Fibroblast of peridontal ligament (primary cell): Measurements from ENCODE around the gene PMVK.

Source experiments
- DNase-seq: peaks from one replicate; pipeline ENCODE4 v3.0.0-alpha.2; 2010; ENCODE audit errors: extremely low read depth

PMVK gene

DNA sequence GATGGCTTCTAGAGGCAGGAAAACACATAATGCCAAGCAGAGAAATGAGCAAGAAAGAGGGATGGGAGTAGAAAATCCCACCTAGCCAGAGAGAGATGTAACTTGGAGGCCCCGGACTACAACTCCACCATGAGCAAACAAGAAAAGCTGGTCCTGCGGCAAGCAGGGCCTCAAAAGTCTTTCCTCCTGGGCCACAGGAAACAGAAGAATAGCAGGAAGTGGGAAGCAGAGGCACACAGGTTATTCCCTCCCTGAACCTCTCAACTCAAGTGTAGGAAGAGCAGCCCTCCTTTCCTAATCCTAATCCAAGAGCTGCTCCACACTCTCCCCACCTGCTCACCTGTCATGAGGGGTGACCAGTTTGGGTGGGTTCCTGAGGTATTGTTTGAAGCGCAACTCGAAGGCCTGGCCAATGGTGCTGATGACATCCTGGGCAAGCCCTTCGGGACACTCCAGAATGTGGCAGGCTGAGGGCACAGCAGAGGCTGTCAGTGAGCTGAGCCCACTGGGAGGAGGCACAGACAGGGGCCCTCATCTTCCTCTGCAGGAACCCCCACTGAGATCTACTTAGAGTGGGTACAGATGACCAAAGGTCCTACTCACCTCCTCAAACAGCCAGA lies 30.9 kb upstream of the PMVK start:
- no peak for DNase-seq

DNA sequence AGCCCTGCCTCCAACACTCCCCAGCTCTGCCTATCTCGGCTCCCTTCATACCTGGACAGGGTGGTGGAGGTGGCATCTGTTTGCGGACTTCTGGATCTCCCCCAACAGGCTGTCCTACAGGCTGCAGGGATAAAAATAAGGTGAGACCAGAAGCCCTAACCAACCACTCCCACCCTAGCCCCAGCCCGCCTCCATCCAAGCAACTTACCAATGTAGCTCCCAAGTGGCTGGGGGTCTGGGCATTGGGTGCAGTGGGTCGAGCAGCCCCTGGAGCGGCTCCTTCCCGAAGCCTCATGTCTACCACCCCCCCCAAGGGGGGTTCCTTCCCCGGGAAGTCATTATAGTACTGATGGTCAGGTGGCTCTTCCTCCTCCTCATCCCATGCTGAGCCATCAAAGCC lies 29.6 kb upstream of the PMVK start:
- DNase-seq: no peak

DNA sequence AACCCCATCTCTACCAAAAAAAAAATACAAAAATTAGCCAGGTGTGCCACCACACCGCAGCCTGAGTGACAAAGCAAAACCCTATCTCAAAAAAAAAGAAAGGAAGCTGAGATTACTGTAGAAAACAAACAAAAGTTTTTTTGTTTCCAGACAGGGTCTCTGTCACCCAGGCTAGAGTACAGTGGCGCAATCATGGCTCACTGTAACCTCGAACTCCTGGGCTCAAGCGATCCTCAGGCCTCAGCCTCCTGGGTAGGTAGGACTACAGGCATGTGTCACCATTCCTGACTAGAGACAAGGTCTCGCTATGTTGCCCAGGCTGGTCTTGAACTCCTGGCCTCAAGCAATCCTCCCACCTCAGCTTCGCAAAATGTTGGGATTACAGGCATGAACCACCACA lies 27.8 kb upstream of the PMVK start:
- DNase-seq: no peak

DNA sequence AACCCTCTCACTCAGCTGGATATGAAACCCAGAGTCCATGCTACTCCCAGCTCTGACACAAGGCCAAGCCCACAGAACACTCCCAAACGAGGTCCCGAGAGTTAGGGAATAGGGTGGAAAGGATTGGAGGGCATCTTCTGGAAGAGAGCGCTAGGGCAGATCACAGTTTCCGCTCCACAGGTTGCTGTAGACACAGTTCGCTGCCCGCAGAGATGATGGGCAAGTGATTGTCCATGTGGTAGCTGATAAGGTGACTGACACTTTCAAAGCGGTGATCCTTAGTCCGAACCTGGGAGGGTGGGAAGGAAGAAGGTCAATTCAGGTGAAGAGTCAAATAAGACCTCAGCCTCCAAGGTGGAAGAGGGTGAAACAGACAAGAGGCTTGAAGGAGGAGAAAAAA lies 27.1 kb upstream of the PMVK start:
- no peak for DNase-seq

DNA sequence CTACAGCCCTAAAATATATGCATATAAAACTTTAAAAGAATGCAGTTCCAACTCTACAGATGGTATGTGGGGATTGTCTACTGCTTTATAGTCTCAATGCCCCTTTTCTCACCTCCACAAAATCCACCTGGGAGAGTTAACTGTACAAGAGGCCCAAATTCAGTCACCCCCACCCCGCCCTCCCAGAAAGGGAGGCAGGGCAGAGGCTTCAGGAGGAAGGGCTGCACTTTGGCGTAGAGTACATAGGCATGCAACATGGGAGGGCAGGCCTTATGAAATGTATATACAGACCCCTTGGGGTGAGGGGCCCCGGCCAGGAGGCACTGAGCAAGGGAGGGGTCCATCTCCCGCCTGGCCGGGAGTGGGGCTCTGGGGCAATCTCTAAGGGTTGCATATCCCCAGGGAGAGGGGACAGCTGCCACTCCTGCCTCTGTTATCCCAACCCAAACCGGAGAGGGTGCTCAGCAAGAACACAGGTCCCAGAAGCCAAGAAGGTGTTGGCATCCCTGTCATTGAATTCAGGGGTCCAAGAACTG lies 26.3 kb upstream of the PMVK start:
- no peak for DNase-seq

DNA sequence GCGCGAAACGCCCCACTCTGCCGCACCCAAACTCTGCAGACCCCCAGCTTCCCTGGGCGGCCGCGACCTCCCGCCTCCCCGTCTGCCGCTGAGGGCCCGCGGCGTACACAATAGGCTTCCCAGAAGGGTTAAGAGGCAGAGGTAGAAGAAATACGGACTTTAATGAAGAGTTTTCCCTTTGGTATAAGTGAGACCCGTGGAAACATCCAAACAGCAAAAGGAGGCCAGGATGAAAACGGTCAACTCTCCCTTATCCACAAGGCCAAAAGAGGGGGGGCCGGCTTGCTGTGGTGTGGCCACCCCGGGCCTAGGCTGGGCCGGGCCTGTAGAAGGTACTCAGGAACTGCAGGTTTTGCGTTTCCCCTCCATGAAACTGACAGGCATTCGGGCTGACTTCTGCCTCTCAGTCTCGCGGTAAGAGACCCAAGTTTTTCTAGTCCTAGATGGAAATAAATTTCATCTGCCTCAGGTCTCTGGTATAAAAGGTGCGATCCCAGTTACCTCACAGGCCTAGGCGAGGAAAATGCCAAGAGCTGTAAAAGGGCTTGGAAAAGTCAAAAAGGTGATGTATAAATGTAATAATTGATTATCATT lies 25.7 kb upstream of the PMVK start:
- DNase-seq: no peak

DNA sequence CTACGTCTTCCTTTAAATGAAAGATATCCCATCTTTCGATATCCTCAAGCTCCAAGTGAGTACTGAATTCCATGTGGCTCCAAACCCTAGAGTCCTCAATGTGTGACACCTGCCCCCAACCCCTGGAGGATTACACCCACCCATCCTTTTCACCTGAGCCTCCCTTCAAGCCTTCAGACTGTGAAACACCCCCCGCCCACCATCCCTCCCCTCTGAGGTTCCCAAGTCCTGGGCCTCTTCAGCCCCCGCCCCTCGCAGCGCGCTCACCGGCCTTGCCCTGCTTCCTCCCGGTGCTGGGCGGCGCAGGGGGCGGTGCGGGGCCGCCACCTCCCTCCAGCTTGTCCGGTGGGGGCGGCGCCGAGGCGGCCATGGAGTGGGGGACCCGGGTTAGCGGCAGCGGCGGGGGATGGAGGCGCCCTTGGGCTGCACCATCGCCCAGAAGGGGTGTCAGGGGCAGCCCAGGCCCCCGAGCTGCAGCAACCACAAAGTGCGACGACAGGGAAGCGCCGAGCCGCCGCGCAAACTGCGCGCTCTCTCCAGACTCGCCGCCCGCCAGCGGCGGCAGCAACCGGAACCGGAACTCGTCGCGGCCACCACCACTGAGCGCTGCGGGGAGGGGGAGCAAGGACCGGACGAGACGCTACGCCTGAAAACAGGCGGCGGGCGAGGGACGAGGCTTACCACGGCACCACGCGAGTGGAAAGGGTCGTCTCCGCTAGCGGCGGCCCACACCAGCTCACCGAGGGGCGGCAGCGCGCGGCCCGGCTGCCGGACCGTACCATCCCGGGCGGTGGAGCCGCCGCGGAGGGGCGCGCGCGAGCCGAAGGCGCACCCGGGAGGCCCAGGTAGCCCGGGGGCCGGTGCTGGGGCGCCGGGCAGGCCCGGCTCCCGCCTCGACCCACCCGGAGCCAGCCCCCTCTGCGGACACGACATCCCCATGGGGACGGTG lies 25.0 kb upstream of the PMVK start, which contains the start of gene PYGO2:
Gene PYGO2, minus strand, starts transcription at position 576 of the 949 bp plus-strand sequence. Its CDS starts 206 bp downstream, at position 370.
- peak; percentile 57 for DNase-seq

DNA sequence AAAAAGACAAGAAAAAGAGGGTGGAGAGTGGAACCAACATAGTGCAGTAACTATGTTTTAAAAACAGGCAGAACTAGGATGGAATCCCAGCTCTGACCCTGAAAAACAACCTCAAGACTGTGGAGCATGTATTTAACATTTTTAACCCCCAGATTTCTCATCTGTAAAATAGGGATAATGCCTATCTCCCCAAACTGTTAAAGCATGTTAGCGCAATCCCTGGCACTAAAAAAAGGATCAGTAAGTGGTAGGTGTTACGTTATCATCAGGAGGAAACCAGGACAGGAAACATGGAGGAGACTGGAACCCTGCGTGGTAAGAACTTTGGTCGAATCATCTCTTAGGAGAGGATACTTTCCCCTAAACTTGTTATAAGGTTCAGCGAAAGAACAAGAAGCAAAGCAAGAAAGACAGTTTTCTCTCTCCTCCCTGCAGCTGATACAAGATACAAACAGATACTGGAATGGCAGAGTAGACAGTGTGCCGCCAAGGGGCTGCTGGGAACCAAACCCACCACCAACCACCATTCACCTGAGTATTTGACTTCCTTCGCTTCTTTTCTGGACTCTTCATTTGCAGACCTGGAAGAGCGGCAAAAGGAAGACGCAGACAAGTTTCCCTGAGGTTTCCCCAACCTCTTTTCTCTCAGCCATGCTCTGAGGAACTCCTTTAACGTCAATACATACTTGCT lies 24.1 kb upstream of the PMVK start:
- no peak for DNase-seq

DNA sequence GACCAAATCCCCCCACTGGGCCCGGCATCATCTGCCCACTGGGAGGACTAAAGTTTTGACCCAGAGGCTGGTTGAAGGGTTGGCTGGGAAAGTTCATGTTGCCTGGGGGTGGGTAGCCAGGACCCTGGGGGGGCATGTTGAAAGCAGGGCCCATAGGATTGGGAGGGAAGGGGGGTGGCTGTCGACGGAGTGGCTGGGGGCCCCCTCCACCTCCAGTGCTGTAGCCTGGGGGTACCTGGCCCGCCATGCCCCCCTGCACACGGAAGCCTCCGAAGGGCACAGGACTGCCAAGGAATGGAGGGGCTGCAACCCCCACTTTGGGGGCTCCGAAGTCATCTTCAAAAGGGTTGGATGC lies 22.9 kb upstream of the PMVK start:
- DNase-seq: no peak

DNA sequence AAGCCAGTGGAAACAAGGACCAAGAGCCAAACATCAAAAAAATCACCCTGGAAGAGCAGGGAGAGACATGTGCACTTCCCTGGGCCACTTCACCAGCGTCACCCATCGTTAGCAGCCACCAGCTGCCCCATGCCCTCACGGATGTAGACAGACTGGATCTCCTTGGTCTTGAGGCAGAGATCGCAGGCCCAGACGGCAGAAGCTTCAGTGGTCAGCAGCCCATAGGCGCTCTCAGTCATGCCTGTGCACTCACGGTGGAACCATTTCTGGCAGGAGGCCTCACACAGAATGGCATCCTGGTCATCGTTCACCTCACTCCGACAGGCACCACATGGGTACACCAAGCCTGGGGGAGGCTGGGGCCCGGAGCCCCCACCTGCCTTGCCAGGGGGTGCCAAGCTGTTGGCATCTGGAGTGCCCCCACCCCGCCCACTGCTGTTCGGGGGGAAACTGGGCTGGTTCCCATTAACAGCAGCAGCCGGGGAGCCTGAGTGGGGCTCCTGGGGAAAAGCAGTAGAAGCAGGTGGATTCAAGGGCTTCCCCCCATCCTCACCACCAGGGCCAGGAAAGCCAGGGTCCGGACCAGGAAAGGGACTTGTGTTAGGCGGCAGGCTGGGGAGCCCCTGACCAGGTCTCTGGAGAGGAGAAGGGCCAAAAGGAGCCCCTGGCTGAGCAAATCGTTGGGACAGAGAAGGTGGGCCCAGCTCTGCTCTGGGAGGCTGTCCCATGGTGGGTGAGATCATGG lies 22.3 kb upstream of the PMVK start:
- no peak for DNase-seq

DNA sequence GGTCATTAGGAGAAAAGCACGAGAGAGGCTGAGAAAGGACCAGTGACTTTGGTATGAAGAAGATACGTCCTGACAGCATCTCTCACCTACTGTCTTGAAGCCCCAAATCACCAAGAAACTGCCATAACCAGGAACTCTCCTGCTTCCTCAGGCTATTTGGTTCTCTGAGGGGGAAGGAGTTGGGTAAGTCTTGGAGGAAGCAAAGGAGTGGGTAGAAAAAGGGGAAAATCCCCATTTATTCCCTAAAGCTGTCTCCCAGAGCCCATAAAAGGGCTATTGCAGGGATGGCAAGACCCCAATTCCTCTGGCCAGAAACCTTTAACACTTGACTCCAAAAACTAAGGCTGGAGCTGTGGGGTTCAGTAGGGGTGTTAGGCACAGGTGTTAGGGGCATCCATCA lies 21.5 kb upstream of the PMVK start:
- DNase-seq: no peak

DNA sequence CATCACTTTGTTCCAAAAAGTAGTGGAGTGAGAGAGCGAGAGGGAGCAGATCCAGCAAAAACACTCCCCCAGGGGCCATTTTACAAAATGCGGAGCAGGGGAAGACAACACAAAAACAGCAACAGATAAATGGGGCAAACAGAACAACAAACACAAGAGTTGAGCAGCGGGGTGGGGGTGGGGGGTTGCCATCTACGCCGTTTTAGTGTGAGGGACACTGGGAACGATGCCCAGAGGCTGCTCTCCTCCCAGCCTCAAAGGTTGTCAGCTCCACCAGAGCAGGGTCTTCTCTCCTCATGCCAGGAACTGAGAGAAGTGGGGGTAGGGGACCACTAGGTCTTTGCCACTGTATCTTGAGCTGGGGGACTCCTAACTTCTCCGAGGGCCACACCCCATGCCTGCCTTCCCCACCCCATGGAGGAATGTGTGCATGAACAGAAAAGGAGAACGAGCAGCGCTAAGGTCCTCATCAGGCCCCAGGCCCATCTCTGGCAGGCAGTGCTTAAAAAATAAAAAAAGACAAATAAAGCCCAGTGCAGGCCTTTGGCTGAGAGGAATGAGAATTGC lies 20.7 kb upstream of the PMVK start:
- DNase-seq: no peak

DNA sequence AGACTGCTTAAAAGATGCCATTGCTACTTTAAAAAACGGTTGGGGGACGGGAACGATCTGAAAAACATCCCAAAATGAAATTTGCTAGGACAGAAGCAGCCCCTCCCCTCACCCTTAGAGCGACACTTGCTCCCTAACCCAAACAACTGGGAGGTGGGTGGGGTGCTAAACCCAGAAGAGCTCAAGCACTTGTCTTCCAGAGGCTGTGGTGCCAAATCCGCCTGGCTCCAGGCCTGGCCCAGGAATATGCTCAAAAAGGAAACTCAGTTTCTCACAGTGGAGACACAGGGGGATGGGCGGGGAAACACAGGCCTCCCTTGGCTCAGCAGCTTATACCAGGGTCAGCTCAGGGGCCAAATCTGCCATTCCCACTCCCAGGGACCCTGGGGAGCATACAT lies 20.0 kb upstream of the PMVK start:
- no peak for DNase-seq

DNA sequence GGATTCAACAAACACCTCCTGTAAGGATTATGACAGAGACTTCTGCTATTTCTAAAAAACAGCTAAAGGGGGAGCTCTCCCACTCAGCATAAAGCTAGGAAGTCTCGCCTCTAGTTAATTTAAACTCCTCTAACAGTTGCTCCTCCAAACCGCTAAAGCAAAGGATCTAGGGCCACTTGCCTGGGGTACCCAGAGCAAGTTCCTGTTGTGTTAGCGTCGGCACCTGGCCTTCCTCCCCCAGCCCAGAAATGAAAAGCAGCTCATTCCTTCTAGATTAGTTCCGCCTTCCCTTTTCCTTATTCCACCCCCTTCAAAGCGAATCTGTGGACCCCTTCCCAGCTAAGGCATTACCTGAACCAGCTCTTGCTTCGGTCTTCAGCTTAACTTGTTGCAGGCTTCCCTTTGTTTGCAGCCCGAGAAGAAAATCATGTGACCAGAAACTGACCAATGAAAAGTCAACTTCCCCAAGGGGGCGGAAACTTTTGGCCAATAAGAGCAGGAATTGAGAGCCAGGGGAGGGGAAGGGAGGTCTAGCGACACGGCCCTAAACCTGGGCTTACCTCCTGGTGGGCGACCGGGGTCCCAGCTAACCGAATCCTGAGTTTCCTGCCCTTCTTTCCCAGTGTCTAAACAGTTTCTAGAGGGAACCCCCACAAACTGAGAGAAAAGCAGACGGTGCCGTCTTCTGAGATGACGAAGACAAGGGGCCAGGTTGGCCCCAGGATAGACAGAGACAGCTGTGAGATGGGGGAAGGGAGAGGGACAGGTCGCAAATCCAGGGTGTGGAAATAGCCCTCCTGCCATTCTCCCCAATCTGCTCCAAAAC lies 19.4 kb upstream of the PMVK start, which contains the start of gene PBXIP1:
Gene PBXIP1, minus strand, starts transcription at position 382 of the 826 bp plus-strand sequence. CDS start 2,378 bp downstream, outside the sequence.
- peak; percentile 93 for DNase-seq

DNA sequence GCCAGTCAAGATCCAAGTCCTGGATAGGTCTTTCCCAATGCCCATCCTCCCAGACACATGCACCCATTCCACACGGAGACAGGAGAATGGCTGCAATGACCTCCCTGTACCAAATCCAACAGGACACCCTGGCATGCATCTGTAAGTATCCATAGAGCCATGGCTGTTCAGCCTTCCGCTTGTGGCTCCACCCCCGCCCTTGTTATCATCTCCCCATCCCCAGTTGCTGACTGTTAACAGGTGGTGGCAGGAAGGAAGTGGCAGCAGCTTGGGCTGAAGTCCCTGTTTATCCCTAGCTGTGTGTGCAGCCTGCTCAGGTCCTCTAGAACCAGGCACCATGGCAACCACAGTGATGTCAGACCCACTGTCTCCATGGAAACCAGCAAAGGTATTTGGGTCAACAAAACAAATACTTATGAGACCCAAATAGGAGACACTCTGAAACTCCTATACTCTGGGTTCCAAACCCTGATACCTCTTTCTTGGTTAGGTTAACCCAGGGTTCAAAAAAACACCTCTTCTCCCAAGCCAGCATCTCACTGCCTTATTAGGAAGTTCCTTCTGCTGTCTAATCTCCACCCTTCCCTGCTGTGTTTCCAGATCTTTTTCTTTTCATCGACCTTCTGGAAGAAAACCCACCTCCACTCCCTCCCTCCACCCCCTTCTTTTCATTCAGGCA lies 18.7 kb upstream of the PMVK start:
- DNase-seq: peak; percentile 71

DNA sequence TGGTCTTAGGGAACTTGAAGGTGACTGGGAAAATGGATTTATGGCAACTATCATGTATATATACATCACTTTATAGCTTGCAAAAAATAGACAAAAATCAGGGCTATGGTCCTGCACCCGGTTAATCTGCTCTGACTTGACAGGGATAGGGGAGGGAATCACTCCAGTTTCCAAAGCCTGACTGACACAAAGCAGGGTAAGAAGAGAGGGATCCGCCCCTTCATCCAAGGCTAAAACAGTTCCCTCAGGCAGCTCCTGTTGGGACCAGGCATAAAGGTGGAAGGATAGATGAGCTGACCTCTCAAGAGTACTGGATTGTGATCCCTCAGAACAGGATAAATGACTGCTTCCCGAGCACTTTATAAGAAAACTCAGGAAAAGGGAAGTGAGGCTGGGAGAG lies 18.0 kb upstream of the PMVK start:
- DNase-seq: no peak

DNA sequence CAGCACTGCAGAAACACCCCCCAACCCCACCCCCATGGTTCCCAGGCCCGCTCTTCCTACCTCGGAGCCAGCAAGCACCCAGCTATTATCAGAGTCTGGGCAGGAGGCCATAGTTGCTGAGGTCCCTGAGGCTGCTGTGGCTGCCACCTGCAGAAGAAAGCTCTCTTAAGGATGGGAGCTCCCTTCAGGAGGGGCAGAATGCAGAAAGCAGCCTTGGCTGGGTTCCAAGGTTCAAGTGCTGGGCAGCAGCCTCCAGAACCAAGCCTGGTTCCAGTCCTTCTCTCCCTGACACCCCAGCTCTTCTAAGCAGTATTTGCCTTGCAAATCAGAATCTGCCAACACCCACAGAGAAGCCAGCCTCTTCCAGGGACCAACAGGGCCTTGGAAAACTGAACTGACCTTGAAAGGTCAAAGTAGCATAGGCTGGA lies 17.1 kb upstream of the PMVK start:
- DNase-seq: no peak

DNA sequence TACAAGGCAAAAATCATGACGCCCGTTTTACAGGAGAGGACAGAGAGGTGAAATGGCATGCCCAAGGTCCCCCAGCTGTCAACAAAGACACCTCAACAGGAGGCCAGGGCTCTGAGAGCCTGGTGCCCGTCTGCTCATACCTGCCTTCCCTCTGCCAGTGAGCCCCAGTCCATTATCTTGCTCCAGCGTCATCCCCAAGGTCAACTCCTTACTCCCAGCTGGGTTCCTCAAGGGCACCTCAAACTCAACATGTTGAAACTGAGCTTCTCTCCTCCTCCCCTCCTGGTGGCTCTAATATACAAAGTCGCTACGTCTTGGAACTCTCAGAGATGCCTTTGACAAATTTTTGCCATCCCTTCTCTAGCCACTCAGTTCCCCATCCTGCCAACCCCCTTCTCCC lies 16.1 kb upstream of the PMVK start:
- DNase-seq: no peak

DNA sequence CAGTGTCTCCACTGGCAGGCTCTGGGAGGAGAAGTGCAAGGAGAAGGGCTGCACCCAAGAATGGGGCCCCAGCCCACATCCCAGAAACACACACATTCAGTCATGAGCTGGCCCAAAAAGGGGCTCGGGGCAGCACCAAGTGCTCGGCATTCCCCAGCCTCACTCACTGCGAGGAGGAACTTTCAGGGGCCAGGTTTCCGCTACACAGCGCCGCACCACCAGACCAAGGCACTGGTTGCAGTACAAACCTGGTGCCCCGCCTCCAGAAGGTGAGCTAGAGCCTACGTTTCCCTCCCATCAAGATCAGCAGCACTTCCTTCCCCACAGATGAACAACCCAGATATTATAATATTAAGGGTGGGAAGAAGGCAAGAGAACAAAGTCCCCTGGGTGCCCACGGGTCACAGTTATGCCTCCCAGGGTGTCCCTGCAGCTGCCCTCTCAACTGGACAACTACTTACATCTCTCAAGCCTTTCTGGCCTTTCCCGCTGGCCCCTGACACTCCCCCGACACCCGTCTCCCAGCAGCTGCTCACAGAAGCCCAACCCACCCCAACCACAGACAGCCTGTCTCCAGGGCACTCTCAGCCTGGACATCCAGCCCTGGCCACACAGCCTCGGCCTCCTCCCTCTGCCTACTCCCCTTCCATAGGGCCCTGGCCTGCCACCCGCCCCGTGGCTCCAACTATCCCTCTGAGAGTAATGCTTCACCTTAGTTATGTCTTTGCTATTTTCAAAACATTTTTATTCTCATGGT lies 15.6 kb upstream of the PMVK start:
- DNase-seq: no peak
